Measurements from ENCODE around the gene TMEM123. TPM values are rescaled to one million over a fixed set of nuclear protein-coding genes. Genes with fewer than 3 reads are reported as not detected.

TMEM123 gene
- total and polyA plus RNA-seq, 2 donors (not counting 3 experiments of a cell fraction or from before 2014, with no cell fraction given): 201 to 257 TPM

- TF ChIP-seq FOS (IDR thresholded peaks at IDR 0.05; ENCODE audit: borderline replicate concordance, insufficient read depth, low read length) (no peak), EZH2 (IDR thresholded peaks at IDR 0.05; ENCODE audit: borderline replicate concordance, low read depth, low read length, severe bottlenecking) (no peak), POLR2AphosphoS5 (IDR thresholded peaks at IDR 0.05; ENCODE audit: insufficient read depth, low read depth, low read length) (no peak), MYC (IDR thresholded peaks at IDR 0.05; ENCODE audit: low read depth, low read length) (no peak), POLR2A (IDR thresholded peaks at IDR 0.05; ENCODE audit: low read depth, low read length) (no peak), GATA2 (IDR thresholded peaks at IDR 0.05; ENCODE audit: insufficient read depth, insufficient read length, low read depth, low read length) (no peak), JUN (IDR thresholded peaks at IDR 0.05; ENCODE audit: borderline replicate concordance, insufficient read depth, insufficient read length, low read depth) (no peak), CTCF (IDR thresholded peaks at IDR 0.05; ENCODE audit: extremely low read depth in 1 of 2, insufficient read depth in 1 of 2, low read depth in 1 of 2, low read length in 2 of 2) (no peak), MAX (IDR thresholded peaks at IDR 0.05; ENCODE audit: insufficient read depth, insufficient read length) (no peak)
- POLR2A ChIA-PET: no interaction called here
Observed at GRCh38 chr11:102395720-102396393, 56.7 kb downstream of the TMEM123 start.

More at GRCh38 chr11:102395720-102396393, 56.7 kb downstream of the TMEM123 start:
- no TSS peak for BruUV-seq (replicated peaks)
- H3K4me1 ChIP-seq (ENCODE audit: control insufficient read depth, extremely low read depth, insufficient read depth, low read length): no peaks in the 10 kb centered on the region
- H2AFZ ChIP-seq (ENCODE audit: low read depth, low read length): no peak overlapping the region
- H3K9ac ChIP-seq (replicated peaks; ENCODE audit: extremely low read depth, insufficient read depth, low read length): no peak overlapping the region
- no peak overlapping the region for H3K4me2 ChIP-seq (ENCODE audit: insufficient read depth, low read length)
- CTCF ChIA-PET: interaction anchor here (1.0 kb wide), 1 partner anchor 217 kb away, joined by 3 read pairs; no protein-coding TSS in a partner anchor
- DNase-seq (ENCODE audit: low read depth, low spot score): no peak
- H3K79me2 ChIP-seq (ENCODE audit: control insufficient read depth, insufficient read depth, low read length): peaks cover 21% of the 10 kb centered on the region
- H4K20me1 ChIP-seq (replicated peaks; ENCODE audit: control insufficient read depth, extremely low read depth, insufficient read depth, low read length): no peaks in the 10 kb centered on the region
- no peak overlapping the region for H3K27ac ChIP-seq (ENCODE audit: insufficient read depth, low read depth, low read length)
- peaks cover 17 to 27% of the 10 kb centered on the region in 2 experiments for H3K36me3 ChIP-seq (ENCODE audit: control insufficient read depth in 2 of 2, extremely low read depth in 1 of 2, insufficient read depth in 2 of 2, low read length in 2 of 2)
- dilution Hi-C loops (cut with MboI; ENCODE audit: extremely low pct_ligation_motif_present, low sequenced_read_pairs) (no loop called here), intact Hi-C loops (cut with micrococcal nuclease) (no loop called here)
- H3K27me3 ChIP-seq (ENCODE audit: control insufficient read depth in 2 of 2, insufficient read depth in 2 of 2, low read length in 2 of 2): no peaks in the 10 kb centered on the region
- H3K9me1 ChIP-seq (replicated peaks; ENCODE audit: control insufficient read depth, extremely low read depth, insufficient read depth, low read length): no peaks in the 10 kb centered on the region
- no peak overlapping the region for H3K4me3 ChIP-seq (replicated peaks in 1 of 3; ENCODE audit: insufficient read depth in 1 of 3, low read depth in 1 of 3, low read length in 3 of 3)
- no peak for FAIRE-seq
- H3K9me3 ChIP-seq (replicated peaks; ENCODE audit: control insufficient read depth, insufficient read depth, low read length): no peaks in the 10 kb centered on the region
